Measurements from ENCODE around the gene ENO2.

ENO2 gene

GRCh38 chr12:6961278-6961694, 46.9 kb downstream of the ENO2 start:
- in situ Hi-C loops (cut with HindIII; ENCODE audit: low pct_unique_long_range_greater_than_20kb, low sequenced_read_pairs): no loop called here
- no peak for TF ChIP-seq JUND (IDR thresholded peaks at IDR 0.05; ENCODE audit: low read depth)
- DNase-seq (ENCODE audit: low read depth in 1 of 2, low spot score in 1 of 2): peak in 1 of 2 experiments; percentile 62

GRCh38 chr12:6961695-6962284, 47.4 kb downstream of the ENO2 start:
- TF ChIP-seq JUND (IDR thresholded peaks at IDR 0.05; ENCODE audit: low read depth): no peak
- in situ Hi-C loops (cut with HindIII; ENCODE audit: low pct_unique_long_range_greater_than_20kb, low sequenced_read_pairs): no loop called here
- DNase-seq (ENCODE audit: low read depth in 1 of 2, low spot score in 1 of 2): peak in 1 of 2 experiments; percentile 62

GRCh38 chr12:6962285-6963015, 48.1 kb downstream of the ENO2 start:
- TF ChIP-seq JUND (IDR thresholded peaks at IDR 0.05; ENCODE audit: low read depth): no peak
- in situ Hi-C loops (cut with HindIII; ENCODE audit: low pct_unique_long_range_greater_than_20kb, low sequenced_read_pairs): no loop called here
- DNase-seq (ENCODE audit: low read depth in 1 of 2, low spot score in 1 of 2): no peak

GRCh38 chr12:6963016-6963731, 48.8 kb downstream of the ENO2 start:
- TF ChIP-seq JUND (IDR thresholded peaks at IDR 0.05; ENCODE audit: low read depth): no peak
- DNase-seq (ENCODE audit: low read depth in 1 of 2, low spot score in 1 of 2): peak in 1 of 2 experiments; percentile 87
- in situ Hi-C loops (cut with HindIII; ENCODE audit: low pct_unique_long_range_greater_than_20kb, low sequenced_read_pairs): no loop called here

GRCh38 chr12:6963791-6964413, 49.5 kb downstream of the ENO2 start:
- no peak for TF ChIP-seq JUND (IDR thresholded peaks at IDR 0.05; ENCODE audit: low read depth)
- in situ Hi-C loops (cut with HindIII; ENCODE audit: low pct_unique_long_range_greater_than_20kb, low sequenced_read_pairs): no loop called here
- DNase-seq (ENCODE audit: low read depth in 1 of 2, low spot score in 1 of 2): no peak

GRCh38 chr12:6964605-6965025, 50.2 kb downstream of the ENO2 start:
- no peak for TF ChIP-seq JUND (IDR thresholded peaks at IDR 0.05; ENCODE audit: low read depth)
- DNase-seq (ENCODE audit: low read depth in 1 of 2, low spot score in 1 of 2): no peak
- in situ Hi-C loops (cut with HindIII; ENCODE audit: low pct_unique_long_range_greater_than_20kb, low sequenced_read_pairs): no loop called here

GRCh38 chr12:6965026-6965661, 50.8 kb downstream of the ENO2 start:
- no peak for TF ChIP-seq JUND (IDR thresholded peaks at IDR 0.05; ENCODE audit: low read depth)
- in situ Hi-C loops (cut with HindIII; ENCODE audit: low pct_unique_long_range_greater_than_20kb, low sequenced_read_pairs): no loop called here
- peak in 1 of 2 experiments; percentile 77 for DNase-seq (ENCODE audit: low read depth in 1 of 2, low spot score in 1 of 2)

GRCh38 chr12:6965714-6966113, 51.3 kb downstream of the ENO2 start:
- in situ Hi-C loops (cut with HindIII; ENCODE audit: low pct_unique_long_range_greater_than_20kb, low sequenced_read_pairs): no loop called here
- DNase-seq (ENCODE audit: low read depth in 1 of 2, low spot score in 1 of 2): no peak
- TF ChIP-seq JUND (IDR thresholded peaks at IDR 0.05; ENCODE audit: low read depth): no peak

GRCh38 chr12:6966351-6966750, 52.0 kb downstream of the ENO2 start:
- in situ Hi-C loops (cut with HindIII; ENCODE audit: low pct_unique_long_range_greater_than_20kb, low sequenced_read_pairs): no loop called here
- no peak for DNase-seq (ENCODE audit: low read depth in 1 of 2, low spot score in 1 of 2)
- no peak for TF ChIP-seq JUND (IDR thresholded peaks at IDR 0.05; ENCODE audit: low read depth)

GRCh38 chr12:6967651-6968100, 53.3 kb downstream of the ENO2 start:
- in situ Hi-C loops (cut with HindIII; ENCODE audit: low pct_unique_long_range_greater_than_20kb, low sequenced_read_pairs): no loop called here
- no peak for DNase-seq (ENCODE audit: low read depth in 1 of 2, low spot score in 1 of 2)

GRCh38 chr12:6968426-6968825, 54.0 kb downstream of the ENO2 start:
- TF ChIP-seq JUND (IDR thresholded peaks at IDR 0.05; ENCODE audit: low read depth): no peak
- in situ Hi-C loops (cut with HindIII; ENCODE audit: low pct_unique_long_range_greater_than_20kb, low sequenced_read_pairs): no loop called here
- no peak for DNase-seq (ENCODE audit: low read depth in 1 of 2, low spot score in 1 of 2)

More at GRCh38 chr12:6967651-6968100, 53.3 kb downstream of the ENO2 start:
- no peak for TF ChIP-seq JUND (IDR thresholded peaks at IDR 0.05; ENCODE audit: low read depth)

- TF ChIP-seq JUND (IDR thresholded peaks at IDR 0.05; ENCODE audit: low read depth): no peak
- in situ Hi-C loops (cut with HindIII; ENCODE audit: low pct_unique_long_range_greater_than_20kb, low sequenced_read_pairs): no loop called here
- no peak for DNase-seq (ENCODE audit: low read depth in 1 of 2, low spot score in 1 of 2)
These were observed 55.7 kb downstream of the ENO2 start for GRCh38 chr12:6970096-6970527.
